Progenitor cell of endocrine pancreas (in vitro differentiated cells): Measurements from ENCODE around the gene ZNF451. TPM values are rescaled to one million over a fixed set of nuclear protein-coding genes. Genes with fewer than 3 reads are reported as not detected.

Experiments
- DNase-seq: peaks from one replicate; pipeline ENCODE4 v3.0.0; 2021; ENCODE audit warnings: low spot score; ENCODE audit not compliant: unreplicated experiment
- H3K27ac Mint-ChIP-seq: 2 replicates; pipeline ENCODE4 v1.8.0; 2021; ENCODE audit warnings: mild to moderate bottlenecking, moderate library complexity, mixed read lengths
- H3K27me3 Mint-ChIP-seq: 2 replicates; pipeline ENCODE4 v1.8.0; 2021; ENCODE audit warnings: mixed read lengths
- H3K36me3 Mint-ChIP-seq: 2 replicates; pipeline ENCODE4 v1.8.0; 2022; ENCODE audit warnings: mixed read lengths; ENCODE audit not compliant: insufficient read depth
- H3K4me1 Mint-ChIP-seq: 2 replicates; pipeline ENCODE4 v1.8.0; 2021; ENCODE audit warnings: low read depth, mixed read lengths
- H3K4me3 Mint-ChIP-seq: 2 replicates; pipeline ENCODE4 v1.8.0; 2021; ENCODE audit warnings: low read depth, mild to moderate bottlenecking, moderate library complexity, mixed read lengths
- H3K9me3 Mint-ChIP-seq: 2 replicates; pipeline ENCODE4 v1.8.0; 2021; ENCODE audit warnings: low read depth, mixed read lengths
- total RNA-seq: library from RNA; stranded (reverse); gene quantifications from 2 replicates; pipeline ENCODE4 v1.2.1, GENCODE V29; 2021
- TF ChIP-seq, protein P1 (sequence below): fragments of 200-600 bp; sonication (generic); IDR thresholded peaks from one replicate; pipeline ENCODE4 v1.5.0; 2021; ENCODE audit warnings: antibody characterized with exemption, mild to moderate bottlenecking; ENCODE audit not compliant: unreplicated experiment

Gene ZNF451
- total RNA-seq, 1 donor from 2014 or later: 70.6 TPM

DNA sequence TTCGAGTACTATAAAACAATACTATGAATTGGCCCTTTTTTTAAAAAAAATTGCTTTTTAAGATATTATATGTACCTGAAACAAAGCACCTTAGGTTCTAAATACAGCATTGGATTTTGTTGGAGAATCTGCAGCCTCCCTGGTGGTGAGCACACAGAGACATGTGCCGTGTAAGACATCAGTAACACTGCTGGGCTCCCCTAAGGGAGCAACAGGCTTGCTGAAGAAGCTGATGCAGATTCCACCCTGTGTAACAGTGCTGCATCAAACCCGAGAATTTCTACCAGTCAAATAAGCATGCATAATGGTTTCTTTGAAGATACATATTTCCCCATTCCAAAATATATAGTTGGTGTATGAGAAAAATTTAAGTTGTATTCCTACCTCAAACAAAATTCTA, 26.1 kb upstream of the ZNF451 start:
- TF ChIP-seq, protein P1, sequence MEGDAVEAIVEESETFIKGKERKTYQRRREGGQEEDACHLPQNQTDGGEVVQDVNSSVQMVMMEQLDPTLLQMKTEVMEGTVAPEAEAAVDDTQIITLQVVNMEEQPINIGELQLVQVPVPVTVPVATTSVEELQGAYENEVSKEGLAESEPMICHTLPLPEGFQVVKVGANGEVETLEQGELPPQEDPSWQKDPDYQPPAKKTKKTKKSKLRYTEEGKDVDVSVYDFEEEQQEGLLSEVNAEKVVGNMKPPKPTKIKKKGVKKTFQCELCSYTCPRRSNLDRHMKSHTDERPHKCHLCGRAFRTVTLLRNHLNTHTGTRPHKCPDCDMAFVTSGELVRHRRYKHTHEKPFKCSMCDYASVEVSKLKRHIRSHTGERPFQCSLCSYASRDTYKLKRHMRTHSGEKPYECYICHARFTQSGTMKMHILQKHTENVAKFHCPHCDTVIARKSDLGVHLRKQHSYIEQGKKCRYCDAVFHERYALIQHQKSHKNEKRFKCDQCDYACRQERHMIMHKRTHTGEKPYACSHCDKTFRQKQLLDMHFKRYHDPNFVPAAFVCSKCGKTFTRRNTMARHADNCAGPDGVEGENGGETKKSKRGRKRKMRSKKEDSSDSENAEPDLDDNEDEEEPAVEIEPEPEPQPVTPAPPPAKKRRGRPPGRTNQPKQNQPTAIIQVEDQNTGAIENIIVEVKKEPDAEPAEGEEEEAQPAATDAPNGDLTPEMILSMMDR: no peak
- H3K27me3 Mint-ChIP-seq: no peaks in the 10 kb centered on the region
- H3K27ac Mint-ChIP-seq: no peak overlapping the region
- H3K36me3 Mint-ChIP-seq: peaks cover 17% of the 10 kb centered on the region
- DNase-seq: no peak
- no peak overlapping the region for H3K4me3 Mint-ChIP-seq
- H3K4me1 Mint-ChIP-seq: no peaks in the 10 kb centered on the region
- H3K9me3 Mint-ChIP-seq: peaks cover 2% of the 10 kb centered on the region

DNA sequence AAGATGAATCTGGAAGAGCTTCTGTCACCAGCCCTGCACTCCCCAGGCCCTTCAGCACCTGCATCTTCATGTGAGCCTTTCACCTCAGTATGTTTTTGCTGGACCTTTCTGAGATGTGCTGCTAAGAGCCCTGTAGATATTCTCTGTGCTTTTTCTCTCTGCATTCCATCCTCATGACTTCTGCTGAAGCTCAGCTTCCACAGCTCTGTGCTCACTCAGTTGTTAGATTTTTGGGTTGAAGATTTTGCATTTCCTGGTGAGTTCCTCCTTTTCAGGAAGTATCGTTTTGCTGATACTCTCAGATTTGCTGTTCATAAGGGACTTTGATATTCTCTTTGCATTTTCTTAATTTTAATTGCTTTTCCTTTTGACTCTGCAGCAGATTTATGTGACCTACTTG, 25.2 kb upstream of the ZNF451 start:
- Mint-ChIP-seq H3K27me3 (no peaks in the 10 kb centered on the region), H3K36me3 (peaks cover 20% of the 10 kb centered on the region), H3K27ac (no peak overlapping the region), H3K9me3 (peaks cover 8% of the 10 kb centered on the region), H3K4me1 (peaks cover 2% of the 10 kb centered on the region), H3K4me3 (no peak overlapping the region)
- DNase-seq: no peak
- TF ChIP-seq, protein P1: no peak

DNA sequence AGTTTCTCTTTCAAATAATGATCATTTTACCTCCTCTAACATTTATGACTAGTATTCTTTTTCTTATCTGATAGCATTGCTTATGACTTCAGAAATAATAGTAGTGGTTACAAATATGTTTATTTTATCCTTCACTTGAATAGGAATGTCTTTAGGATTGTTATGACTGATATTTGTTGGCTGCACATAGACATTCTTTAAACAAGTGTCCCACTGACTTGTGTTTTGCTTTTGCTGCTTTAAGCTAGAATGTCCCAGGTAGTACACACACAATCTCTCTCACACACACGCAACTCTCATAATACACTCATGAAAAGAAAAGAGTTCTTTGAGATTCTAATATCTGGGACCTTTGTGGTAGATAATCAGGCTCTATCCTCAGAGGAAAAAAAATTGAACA, 21.9 kb upstream of the ZNF451 start:
- H3K4me3 Mint-ChIP-seq: no peak overlapping the region
- H3K36me3 Mint-ChIP-seq: peaks cover 19% of the 10 kb centered on the region
- peaks cover 2% of the 10 kb centered on the region for H3K4me1 Mint-ChIP-seq
- TF ChIP-seq, protein P1: no peak
- DNase-seq: no peak
- peaks cover 19% of the 10 kb centered on the region for H3K9me3 Mint-ChIP-seq
- no peak overlapping the region for H3K27ac Mint-ChIP-seq
- no peaks in the 10 kb centered on the region for H3K27me3 Mint-ChIP-seq

DNA sequence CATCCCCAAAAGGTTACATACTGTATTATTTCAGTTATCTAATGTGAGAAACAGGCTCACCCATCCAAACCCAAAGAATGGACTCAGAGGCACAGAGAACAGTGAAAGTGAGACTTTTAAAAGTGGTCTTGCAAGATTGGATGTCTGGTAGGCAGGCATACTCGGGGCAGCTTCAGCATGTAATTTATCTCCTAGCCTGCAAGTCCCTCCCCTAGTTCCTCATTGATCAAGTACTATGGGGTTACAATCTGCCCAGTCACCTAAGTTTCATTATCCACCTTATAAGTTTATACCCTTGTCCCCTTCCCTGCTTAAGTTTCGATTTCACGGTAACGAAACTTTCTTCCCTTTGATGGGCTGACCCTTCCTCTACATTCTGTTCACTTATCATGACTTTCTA, 20.8 kb upstream of the ZNF451 start:
- peaks cover 2% of the 10 kb centered on the region for H3K4me1 Mint-ChIP-seq
- H3K9me3 Mint-ChIP-seq: peaks cover 25% of the 10 kb centered on the region
- no peaks in the 10 kb centered on the region for H3K27me3 Mint-ChIP-seq
- no peak overlapping the region for H3K27ac Mint-ChIP-seq
- no peak overlapping the region for H3K4me3 Mint-ChIP-seq
- peaks cover 25% of the 10 kb centered on the region for H3K36me3 Mint-ChIP-seq
- no peak for DNase-seq
- TF ChIP-seq, protein P1: no peak

DNA sequence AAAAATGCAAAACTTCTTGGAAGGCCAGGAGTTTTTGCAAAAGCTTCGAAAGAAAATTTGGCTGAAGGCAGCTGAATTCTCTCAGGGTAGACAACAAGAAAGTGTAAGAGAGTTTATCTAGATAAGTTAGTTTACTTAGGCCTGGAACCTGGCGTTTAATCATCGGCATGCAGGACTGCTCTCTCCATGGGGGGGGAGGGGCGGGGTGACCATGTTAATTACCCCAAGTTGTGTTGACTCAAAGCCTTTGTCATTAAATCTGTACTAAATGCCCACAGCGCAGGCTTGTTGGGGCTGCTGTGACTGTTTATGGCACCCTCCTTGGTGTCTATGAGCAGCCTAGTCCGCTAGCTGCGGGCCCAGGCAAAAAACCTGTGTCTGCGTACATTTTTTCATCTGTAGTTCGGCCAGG, 20.1 kb upstream of the ZNF451 start:
- Mint-ChIP-seq H3K4me3 (no peak overlapping the region), H3K4me1 (peaks cover 2% of the 10 kb centered on the region), H3K9me3 (peaks cover 26% of the 10 kb centered on the region), H3K27me3 (no peaks in the 10 kb centered on the region), H3K36me3 (peaks cover 31% of the 10 kb centered on the region), H3K27ac (no peak overlapping the region)
- no peak for DNase-seq
- TF ChIP-seq, protein P1: no peak
